GM18858 (cell line): ENCODE measurements around the gene CEP104.
"Not testable (repeated sequence)": the region's sequence is repeated elsewhere in the genome, so short reads cannot be mapped to it uniquely, and the experiment has no call there.

Source experiments
- ATAC-seq: cut with Tn5 transposase; IDR thresholded peaks from one replicate; pipeline ENCODE4 v1.9.1; 2021; ENCODE audit not compliant: unreplicated experiment

CEP104 gene

DNA sequence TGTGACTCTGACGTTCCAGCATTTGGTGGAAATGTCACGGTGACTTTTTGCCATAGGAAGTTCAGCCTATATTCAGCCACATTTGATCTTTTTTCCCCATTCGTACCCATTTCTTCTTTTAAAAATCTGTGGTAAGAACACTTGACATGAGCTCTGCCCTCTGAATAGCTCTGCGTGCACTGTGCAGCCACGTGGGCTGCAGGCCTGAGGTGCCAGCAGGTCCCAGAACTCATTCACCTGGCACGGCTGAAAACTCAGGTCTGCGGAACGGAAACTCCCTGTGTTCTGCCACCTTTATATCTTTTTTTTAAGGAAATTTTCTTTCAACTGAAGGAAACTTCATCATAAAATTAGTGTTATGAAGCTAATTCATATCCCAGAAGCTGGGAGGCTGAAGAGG, 28.6 kb downstream of the CEP104 start:
- no peak for ATAC-seq

GRCh38 chr1:3827813-3828307, 29.2 kb downstream of the CEP104 start:
- ATAC-seq, result no peak

- no peak for ATAC-seq
These were observed 31.7 kb downstream of the CEP104 start for GRCh38 chr1:3825356-3825755.

DNA sequence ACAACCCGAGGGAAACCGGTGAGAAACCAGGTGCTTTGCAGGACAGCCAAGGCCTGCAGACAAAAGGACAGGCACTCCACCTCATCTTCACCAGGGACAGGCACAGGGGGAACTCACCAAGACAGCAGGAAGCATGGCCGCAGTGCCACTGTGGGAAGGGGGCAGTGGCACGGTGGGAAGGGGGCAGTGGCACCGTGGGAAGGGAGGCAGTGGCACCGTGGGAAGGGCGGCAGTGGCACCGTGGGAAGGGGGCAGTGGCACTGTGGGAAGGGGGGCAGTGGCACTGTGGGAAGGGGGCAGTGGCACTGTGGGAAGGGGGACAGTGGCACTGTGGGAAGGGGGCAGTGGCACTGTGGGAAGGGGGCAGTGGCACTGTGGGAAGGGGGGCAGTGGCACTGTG, 32.4 kb downstream of the CEP104 start:
- ATAC-seq, result no peak

DNA sequence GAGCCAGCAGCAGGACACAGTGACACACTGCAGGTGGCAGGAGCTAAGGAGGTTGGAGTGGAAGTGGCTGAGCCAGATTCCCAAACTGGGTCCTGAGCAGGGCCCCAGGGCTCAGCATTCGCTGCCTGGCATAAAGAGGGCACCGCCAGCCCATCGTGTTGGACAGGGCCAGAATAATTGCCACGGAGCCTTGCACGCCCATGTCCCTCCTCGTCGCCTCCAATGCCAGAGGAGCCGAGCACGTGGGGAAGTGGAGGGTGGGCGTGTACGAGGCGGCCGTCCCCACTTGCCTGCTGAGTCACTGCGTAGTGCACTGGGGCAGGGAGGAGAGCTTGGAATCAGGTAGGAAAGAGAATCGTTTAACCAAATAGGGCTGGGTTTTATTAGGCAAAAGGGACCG, 34.6 kb downstream of the CEP104 start:
- ATAC-seq, result no peak

GRCh38 chr1:3821908-3822307, 35.1 kb downstream of the CEP104 start:
- no peak for ATAC-seq

DNA sequence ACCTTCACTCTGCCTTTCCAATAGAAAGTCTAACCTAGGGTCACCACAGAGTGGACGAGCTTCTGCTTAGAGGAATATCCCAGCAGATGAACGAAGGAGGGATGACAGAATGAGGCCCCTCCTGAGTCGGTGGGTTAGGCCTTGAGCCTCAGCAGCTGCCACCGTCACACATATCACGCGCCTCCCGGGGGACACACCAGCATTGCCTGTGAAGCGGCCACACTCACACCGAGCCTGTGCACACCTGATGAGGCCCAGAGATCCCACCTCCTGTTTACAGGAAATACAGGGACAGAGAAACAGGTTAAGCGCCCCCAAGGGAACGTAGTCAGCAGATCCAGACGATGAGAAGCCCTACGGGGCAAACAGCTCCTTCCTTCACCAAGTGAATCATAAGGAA, 35.6 kb downstream of the CEP104 start:
- ATAC-seq, result no peak

GRCh38 chr1:3821004-3821403, 36.0 kb downstream of the CEP104 start:
- ATAC-seq, result no peak

- no peak for ATAC-seq
These were observed 36.7 kb downstream of the CEP104 start for GRCh38 chr1:3820316-3820715.

- no peak for ATAC-seq
These were observed 37.2 kb downstream of the CEP104 start for GRCh38 chr1:3819771-3820200.

GRCh38 chr1:3817821-3818597, 39.0 kb downstream of the CEP104 start:
- no peak for ATAC-seq

GRCh38 chr1:3817138-3817740, 39.8 kb downstream of the CEP104 start:
- no peak for ATAC-seq

DNA sequence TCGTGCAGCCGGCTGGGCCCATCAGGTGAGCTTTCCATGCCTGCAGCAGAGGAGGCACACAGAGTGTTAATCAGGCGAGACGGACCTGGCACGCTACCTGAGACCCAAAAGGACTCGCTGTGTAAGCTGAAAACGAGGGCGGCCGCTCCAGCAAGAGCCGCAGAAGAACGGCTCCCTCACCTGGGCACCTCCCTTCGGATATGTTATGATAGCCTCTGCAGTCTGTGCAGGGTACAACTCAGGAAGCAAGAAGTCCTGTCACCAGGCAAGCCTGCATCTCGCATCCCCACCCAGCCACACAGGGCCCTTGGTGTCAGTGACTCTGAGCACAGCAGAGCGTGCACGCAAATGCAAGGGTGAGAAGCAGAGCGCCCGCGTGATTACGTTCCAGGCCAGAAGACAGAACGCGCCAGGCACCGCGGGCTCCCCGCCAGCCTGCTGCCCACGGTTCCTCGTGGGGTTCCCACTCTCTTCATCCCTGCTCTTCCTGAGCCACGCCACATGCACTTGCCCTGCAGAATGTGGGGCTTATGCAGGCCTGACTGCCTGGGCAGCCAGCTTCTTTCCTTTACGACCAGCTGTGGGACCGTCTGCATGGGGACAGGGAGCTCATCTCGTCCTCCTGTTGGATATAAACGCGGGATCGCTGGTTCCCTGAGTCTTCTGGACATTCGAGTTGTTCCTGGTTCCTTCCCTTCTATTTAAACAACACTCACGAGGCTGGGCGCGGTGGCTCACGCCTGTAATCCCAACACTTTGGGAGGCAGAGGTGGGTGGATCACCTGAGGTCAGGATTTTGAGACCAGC, 40.5 kb downstream of the CEP104 start:
- no peak for ATAC-seq

DNA sequence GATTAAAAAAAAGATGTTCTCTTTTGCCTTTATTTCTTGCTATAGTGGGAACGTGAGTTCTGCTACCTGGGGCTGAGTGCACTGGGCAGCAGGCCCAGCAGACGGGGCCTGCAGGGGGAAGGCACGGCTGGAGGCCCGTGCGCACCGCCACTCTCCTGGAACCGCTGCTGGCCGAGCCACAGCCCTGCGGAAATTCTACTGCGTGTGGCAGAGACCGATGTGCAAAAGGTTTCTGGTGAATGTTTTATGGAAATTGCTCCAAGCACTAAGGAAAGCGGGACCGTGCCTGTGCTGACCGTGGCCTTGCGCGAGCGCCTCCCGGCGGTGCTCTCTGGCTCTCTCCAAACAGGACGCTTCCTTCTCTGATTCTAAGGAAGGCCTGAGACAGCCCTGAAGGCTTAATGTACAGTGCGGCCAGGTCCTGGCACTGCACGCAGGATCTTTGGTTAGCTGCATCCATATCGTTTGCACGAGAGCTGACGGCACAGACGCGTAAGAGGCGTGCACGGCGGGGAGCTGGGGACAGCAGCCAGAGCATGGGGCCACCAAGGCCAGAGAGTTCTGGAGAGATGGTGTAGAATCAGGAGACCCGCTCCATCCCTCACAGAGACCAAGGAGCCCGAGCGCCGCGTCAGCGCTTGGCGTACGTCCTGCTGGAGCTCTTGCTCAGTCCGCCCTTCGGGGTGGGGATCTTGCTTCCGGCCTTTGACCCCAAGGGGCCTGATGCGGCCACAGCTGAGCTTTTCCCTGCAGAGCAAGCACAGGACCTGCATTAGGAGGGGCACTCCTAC, 42.0 kb downstream of the CEP104 start:
- ATAC-seq, result no peak

- ATAC-seq, result no peak
These were observed 42.9 kb downstream of the CEP104 start for GRCh38 chr1:3814065-3814464.

DNA sequence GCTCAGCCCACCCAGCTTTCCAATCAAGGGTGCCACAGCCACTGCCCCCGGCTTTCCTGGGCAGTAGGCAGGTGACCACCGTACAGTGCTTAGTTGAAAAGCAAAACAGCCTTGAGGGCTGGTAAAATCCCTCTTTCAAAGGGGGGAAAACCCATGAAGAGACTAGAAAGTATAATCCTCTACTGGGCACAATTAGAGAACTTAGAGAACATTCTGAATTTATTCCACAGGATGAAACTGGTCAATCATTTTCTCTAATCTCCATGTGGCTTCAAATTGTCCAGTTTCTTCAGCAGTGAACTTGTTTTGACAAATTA, 45.5 kb downstream of the CEP104 start:
- no peak for ATAC-seq

DNA sequence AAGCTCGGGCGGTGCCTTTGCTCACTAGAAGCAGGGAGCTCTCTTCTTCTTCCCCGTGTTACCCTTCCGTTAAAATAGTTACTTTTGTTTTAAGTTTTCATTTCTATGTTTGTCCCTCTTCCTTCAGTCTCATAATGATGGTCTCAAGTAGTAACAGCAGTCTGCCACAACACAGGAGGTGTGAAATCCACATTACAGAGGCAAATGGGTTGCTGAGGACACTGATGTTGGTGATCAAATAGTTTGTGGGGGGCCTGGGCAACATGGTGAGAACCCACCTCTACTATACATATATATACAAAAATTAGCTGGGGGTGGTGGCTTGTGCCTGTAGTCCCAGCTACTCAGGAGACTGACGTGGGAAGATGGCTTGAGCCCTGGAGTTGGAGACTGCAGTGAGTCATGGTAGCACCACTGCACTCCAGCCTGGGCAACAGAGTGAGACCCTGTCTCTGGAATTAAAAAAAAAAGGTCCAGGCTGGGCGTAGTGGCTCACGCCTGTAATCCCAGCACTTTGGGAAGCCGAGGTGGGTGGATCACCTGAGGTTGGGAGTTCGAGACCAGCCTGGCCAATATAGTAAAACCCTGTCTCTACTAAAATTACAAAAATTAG, 46.8 kb downstream of the CEP104 start:
- ATAC-seq, result not testable (repeated sequence)

DNA sequence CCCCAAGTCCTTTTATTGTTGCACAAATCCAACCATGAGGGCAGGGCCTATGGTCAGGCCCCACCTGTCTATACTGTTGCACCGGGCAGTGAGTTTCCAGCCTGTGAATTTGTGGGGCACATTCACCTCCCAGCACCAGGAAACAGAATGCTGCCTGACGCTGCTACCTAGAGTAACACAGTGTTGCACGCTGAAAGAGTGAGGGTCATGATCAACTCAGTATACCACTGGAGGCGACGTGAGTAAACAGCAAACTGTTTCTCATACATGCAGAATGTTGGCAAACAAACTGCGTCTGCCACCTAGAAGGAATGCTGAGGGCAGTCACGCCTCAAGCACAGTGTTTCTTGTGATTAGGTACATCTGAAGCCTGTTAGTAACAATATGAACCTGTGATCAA, 47.3 kb downstream of the CEP104 start:
- ATAC-seq, result no peak

DNA sequence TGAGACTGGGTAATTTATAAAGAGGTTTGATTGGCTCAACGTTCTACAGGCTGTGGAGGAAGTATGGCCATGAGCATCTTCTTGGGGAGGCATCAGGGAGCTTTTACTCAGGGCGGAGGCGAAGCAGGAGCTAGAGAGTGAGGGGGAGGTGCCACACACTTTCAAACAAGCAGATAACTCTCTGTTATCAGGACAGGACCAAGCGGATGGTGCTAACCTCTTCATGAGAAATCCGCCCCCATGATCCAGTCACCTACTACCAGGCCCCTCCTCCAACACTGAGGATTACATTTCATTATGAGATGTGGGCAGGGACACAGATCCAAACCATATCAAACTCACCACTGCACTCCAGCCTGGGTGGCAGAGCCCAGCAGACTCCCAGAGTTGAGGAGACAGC, 49.2 kb downstream of the CEP104 start:
- no peak for ATAC-seq

DNA sequence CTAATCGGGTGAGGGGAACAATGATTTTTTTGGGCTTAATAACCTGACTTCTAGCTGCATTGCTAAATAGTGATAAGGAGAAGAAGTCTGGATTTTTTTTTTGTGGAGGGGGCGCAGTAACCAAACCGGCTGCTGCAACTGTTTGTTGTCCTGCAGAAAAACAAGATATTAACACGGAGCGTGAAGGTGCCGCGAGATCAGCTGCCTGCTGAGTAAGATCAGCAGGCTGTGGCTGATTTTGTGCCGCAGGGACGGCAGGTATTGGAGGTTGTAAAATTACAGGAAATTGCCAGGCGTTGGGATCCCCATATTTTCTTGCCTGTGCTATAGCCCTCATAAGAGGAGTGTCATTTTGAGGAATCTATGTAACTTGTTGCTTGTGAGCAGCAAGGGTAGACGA, 52.0 kb downstream of the CEP104 start:
- ATAC-seq, result no peak

DNA sequence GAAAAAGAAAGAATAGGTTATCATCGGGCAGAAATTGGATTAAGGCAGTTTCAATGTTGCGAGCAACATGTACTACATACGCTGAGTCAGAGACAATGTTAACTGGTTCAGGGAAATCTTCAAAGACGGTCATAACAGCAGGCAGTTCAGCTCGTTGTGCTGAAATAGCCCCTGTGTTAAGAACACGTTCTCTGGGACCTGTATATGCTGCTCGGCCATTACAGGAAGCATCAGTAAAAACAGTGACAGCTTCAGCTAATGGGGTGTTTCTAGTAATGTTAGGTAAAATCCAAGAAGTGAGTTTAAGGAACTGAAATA, 52.4 kb downstream of the CEP104 start:
- not testable (repeated sequence) for ATAC-seq
